ENCODE results near the gene SLC36A1. TPM values are rescaled to one million over a fixed set of nuclear protein-coding genes. Genes with fewer than 3 reads are reported as not detected.
A peak's percentile ranks its signal among the peaks of the same experiment; 100 is the strongest.

Gene SLC36A1
- total and polyA plus RNA-seq, 2 experiments from 2014 or later, result 10.9 to 19.5 TPM

DNA sequence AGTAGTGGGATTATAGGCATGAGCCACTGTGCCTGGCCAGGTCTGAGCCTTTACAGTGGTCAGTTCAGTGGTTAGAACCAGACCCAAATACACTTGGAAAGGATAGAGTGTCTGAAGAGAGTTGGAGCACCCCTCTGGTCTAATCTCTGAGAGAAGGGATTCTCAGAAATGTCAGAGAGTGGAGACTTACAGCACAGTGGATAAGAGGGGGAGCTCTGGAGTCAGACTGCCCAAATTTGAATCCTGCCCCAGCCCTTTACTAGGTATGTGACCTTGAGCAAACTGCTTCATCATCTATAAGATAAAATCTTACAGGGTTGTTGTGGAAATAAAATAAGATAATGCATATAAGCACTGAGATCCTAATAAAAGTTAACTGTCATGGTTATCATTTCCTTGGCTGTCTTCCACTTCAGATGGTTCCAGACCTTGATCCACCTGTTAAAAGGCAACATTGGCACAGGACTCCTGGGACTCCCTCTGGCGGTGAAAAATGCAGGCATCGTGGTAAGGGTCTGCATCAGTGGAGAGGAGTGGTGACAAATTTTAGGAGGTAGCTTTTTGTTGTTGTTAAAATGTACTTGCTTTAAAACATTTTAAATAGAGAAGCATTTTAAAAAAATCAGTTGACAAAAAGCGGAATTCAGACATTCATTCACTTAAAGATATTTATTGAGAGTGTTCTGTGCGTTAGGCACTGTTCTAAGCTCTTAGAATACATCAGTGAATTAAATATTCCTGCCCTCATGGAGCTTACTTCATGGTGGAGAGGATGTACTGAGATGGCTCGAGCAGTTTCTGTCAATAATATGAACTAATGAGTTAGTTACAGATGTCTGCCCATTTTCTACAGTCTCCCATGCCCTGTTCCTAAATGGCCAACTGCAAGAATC lies 16.0 kb downstream of the SLC36A1 start:
- Histone ChIP-seq H3K36me3 (replicated peaks; ENCODE audit: insufficient read depth, low read depth) (no peaks in the 10 kb centered on the region), H4K20me1 (ENCODE audit: insufficient read depth, poor library complexity, severe bottlenecking) (no peaks in the 10 kb centered on the region), H3K27ac (no peak overlapping the region), H2AFZ (no peak overlapping the region), H3K79me2 (peaks cover 5% of the 10 kb centered on the region), H3K27me3 (no peaks in the 10 kb centered on the region), H3K9me2 (replicated peaks; ENCODE audit: insufficient read depth) (no peaks in the 10 kb centered on the region), H3K4me2 (no peak overlapping the region), H3K9me3 (ENCODE audit: low read depth) (no peaks in the 10 kb centered on the region), H3K4me3 (no peak overlapping the region), H3K4me1 (ENCODE audit: insufficient read depth) (no peaks in the 10 kb centered on the region)
- DNase-seq (ENCODE audit: low spot score), result no peak
- 61% methylated on average over 5 of the region's 5 CpGs for WGBS (ENCODE audit: low lambda C conversion rate, missing lambda C conversion rate)
- TF ChIP-seq, protein P1, sequence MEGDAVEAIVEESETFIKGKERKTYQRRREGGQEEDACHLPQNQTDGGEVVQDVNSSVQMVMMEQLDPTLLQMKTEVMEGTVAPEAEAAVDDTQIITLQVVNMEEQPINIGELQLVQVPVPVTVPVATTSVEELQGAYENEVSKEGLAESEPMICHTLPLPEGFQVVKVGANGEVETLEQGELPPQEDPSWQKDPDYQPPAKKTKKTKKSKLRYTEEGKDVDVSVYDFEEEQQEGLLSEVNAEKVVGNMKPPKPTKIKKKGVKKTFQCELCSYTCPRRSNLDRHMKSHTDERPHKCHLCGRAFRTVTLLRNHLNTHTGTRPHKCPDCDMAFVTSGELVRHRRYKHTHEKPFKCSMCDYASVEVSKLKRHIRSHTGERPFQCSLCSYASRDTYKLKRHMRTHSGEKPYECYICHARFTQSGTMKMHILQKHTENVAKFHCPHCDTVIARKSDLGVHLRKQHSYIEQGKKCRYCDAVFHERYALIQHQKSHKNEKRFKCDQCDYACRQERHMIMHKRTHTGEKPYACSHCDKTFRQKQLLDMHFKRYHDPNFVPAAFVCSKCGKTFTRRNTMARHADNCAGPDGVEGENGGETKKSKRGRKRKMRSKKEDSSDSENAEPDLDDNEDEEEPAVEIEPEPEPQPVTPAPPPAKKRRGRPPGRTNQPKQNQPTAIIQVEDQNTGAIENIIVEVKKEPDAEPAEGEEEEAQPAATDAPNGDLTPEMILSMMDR (IDR thresholded peaks at IDR 0.05; ENCODE audit: poor library complexity), result peak; percentile 54
- TF ChIP-seq EZH2 (IDR thresholded peaks at IDR 0.05; ENCODE audit: borderline replicate concordance), result no peak

DNA sequence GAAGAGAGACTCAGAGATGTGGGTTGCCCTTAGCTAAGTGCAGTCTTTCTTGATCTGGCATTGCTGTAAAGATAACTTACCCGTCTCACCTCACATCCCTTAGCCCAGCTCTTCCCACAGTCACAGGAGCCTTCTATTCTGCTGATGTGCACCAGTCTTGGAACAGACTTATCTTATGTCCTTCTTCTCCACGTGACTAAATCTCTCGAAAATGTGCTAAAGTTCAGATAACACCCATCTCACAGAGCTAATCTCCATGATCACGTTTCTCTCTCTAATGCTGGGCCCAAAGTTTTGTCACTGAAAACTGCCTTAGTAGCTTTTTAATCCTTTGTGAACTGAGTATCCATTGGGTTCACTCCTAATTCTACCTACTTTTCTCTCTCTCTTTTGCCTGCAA lies 16.7 kb downstream of the SLC36A1 start:
- Histone ChIP-seq H3K4me3 (no peak overlapping the region), H3K27me3 (no peaks in the 10 kb centered on the region), H3K27ac (no peak overlapping the region), H2AFZ (no peak overlapping the region), H3K4me2 (no peak overlapping the region), H3K79me2 (peaks cover 3% of the 10 kb centered on the region), H3K36me3 (replicated peaks; ENCODE audit: insufficient read depth, low read depth) (no peaks in the 10 kb centered on the region), H3K9me3 (ENCODE audit: low read depth) (no peaks in the 10 kb centered on the region), H4K20me1 (ENCODE audit: insufficient read depth, poor library complexity, severe bottlenecking) (no peaks in the 10 kb centered on the region), H3K4me1 (ENCODE audit: insufficient read depth) (no peaks in the 10 kb centered on the region), H3K9me2 (replicated peaks; ENCODE audit: insufficient read depth) (no peaks in the 10 kb centered on the region)
- DNase-seq (ENCODE audit: low spot score), result no peak
- TF ChIP-seq EZH2 (IDR thresholded peaks at IDR 0.05; ENCODE audit: borderline replicate concordance) (no peak), EZH2phosphoT487 (IDR thresholded peaks at IDR 0.05; ENCODE audit: low read depth, severe bottlenecking, unreplicated experiment) (no peak)
- TF ChIP-seq, protein P1 (IDR thresholded peaks at IDR 0.05; ENCODE audit: poor library complexity), result no peak
- 81% methylated on average over 4 of the region's 4 CpGs for whole genome bisulfite sequencing (ENCODE audit: low lambda C conversion rate, missing lambda C conversion rate)

DNA sequence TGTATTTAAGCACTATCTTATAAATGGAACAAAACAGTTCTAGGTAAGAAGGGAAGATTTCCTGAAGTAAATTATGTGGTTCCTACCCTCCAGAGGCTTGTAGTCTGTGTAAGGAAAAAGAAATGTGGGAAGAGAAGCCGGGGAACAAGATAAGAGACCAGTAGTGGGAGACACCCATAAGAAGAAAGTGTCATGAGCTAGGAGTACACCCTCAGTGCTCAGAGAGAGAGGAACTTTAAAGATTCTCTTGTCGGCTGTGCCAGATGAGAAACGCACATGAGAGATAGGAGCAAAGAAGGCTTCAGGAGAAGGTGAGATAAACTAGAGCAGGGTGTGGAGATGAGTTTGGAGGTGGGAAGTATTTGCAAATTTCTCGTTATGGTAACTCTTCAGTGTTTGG lies 18.1 kb downstream of the SLC36A1 start:
- Histone ChIP-seq H3K4me3 (no peak overlapping the region), H2AFZ (no peak overlapping the region), H3K27ac (no peak overlapping the region), H3K79me2 (no peaks in the 10 kb centered on the region), H3K4me1 (ENCODE audit: insufficient read depth) (no peaks in the 10 kb centered on the region), H3K36me3 (replicated peaks; ENCODE audit: insufficient read depth, low read depth) (no peaks in the 10 kb centered on the region), H4K20me1 (ENCODE audit: insufficient read depth, poor library complexity, severe bottlenecking) (no peaks in the 10 kb centered on the region), H3K4me2 (no peak overlapping the region), H3K9me3 (ENCODE audit: low read depth) (no peaks in the 10 kb centered on the region), H3K9me2 (replicated peaks; ENCODE audit: insufficient read depth) (no peaks in the 10 kb centered on the region), H3K27me3 (no peaks in the 10 kb centered on the region)
- TF ChIP-seq EZH2 (IDR thresholded peaks at IDR 0.05; ENCODE audit: borderline replicate concordance) (no peak), EZH2phosphoT487 (IDR thresholded peaks at IDR 0.05; ENCODE audit: low read depth, severe bottlenecking, unreplicated experiment) (no peak)
- TF ChIP-seq, protein P1 (IDR thresholded peaks at IDR 0.05; ENCODE audit: poor library complexity), result no peak
- WGBS (ENCODE audit: low lambda C conversion rate, missing lambda C conversion rate), result 88% methylated on average over 4 of the region's 4 CpGs
- DNase-seq (ENCODE audit: low spot score), result no peak
